Measurements from ENCODE around the gene ANXA3. TPM values are rescaled to one million over a fixed set of nuclear protein-coding genes. Genes with fewer than 3 reads are reported as not detected.
"Not testable (repeated sequence)": the region's sequence is repeated elsewhere in the genome, so short reads cannot be mapped to it uniquely, and the experiment has no call there.

ANXA3 gene
- total RNA-seq, 2 experiments from 2014 or later: not detected

GRCh38 chr4:78547899-78548298 lies 3.7 kb upstream of the ANXA3 start:
- H3K4me3 Mint-ChIP-seq; H3K36me3 Mint-ChIP-seq; H3K27ac Mint-ChIP-seq; intact Hi-C loops (cut with micrococcal nuclease); DNase-seq; H3K9me3 Mint-ChIP-seq; POLR2A ChIA-PET; CTCF ChIA-PET: not testable (repeated sequence)
- Mint-ChIP-seq H3K4me1 (ENCODE audit: low read depth) (peaks cover 13% of the 10 kb centered on the region), H3K27me3 (peaks cover 29% of the 10 kb centered on the region)

GRCh38 chr4:78548889-78549288 lies 2.7 kb upstream of the ANXA3 start:
- POLR2A ChIA-PET; CTCF ChIA-PET; H3K4me1 Mint-ChIP-seq (ENCODE audit: low read depth); intact Hi-C loops (cut with micrococcal nuclease); H3K36me3 Mint-ChIP-seq; H3K27ac Mint-ChIP-seq; H3K4me3 Mint-ChIP-seq; H3K9me3 Mint-ChIP-seq; DNase-seq: not testable (repeated sequence)
- peaks cover 31% of the 10 kb centered on the region for H3K27me3 Mint-ChIP-seq

- POLR2A ChIA-PET: no interaction called here
- no peaks in the 10 kb centered on the region for H3K36me3 Mint-ChIP-seq
- peaks cover 5% of the 10 kb centered on the region for H3K4me1 Mint-ChIP-seq (ENCODE audit: low read depth)
- H3K4me3 Mint-ChIP-seq: no peak overlapping the region
- H3K9me3 Mint-ChIP-seq: no peaks in the 10 kb centered on the region
- intact Hi-C loops (cut with micrococcal nuclease): no loop called here
- no peak overlapping the region for H3K27ac Mint-ChIP-seq
- peaks cover 36% of the 10 kb centered on the region for H3K27me3 Mint-ChIP-seq
- CTCF ChIA-PET: no interaction called here
- DNase-seq: no peak
These were observed 946 bp downstream of the ANXA3 start for GRCh38 chr4:78552389-78553042.

- ChIA-PET POLR2A (no interaction called here), CTCF (no interaction called here)
- Mint-ChIP-seq H3K9me3 (no peaks in the 10 kb centered on the region), H3K36me3 (no peaks in the 10 kb centered on the region), H3K27ac (no peak overlapping the region), H3K4me1 (ENCODE audit: low read depth) (peaks cover 5% of the 10 kb centered on the region), H3K4me3 (no peak overlapping the region), H3K27me3 (peaks cover 36% of the 10 kb centered on the region)
- no peak for DNase-seq
- intact Hi-C loops (cut with micrococcal nuclease): no loop called here
These were observed 1.4 kb downstream of the ANXA3 start for GRCh38 chr4:78553043-78553396.

GRCh38 chr4:78553529-78554060 lies 2.0 kb downstream of the ANXA3 start:
- DNase-seq: no peak
- Mint-ChIP-seq H3K4me1 (ENCODE audit: low read depth) (peaks cover 5% of the 10 kb centered on the region), H3K27me3 (peaks cover 38% of the 10 kb centered on the region), H3K36me3 (no peaks in the 10 kb centered on the region), H3K27ac (no peak overlapping the region), H3K9me3 (no peaks in the 10 kb centered on the region), H3K4me3 (no peak overlapping the region)
- intact Hi-C loops (cut with micrococcal nuclease): no loop called here
- CTCF ChIA-PET: no interaction called here
- POLR2A ChIA-PET: no interaction called here

GRCh38 chr4:78556665-78557064 lies 5.1 kb downstream of the ANXA3 start:
- intact Hi-C loops (cut with micrococcal nuclease): no loop called here
- H3K9me3 Mint-ChIP-seq: no peaks in the 10 kb centered on the region
- H3K4me1 Mint-ChIP-seq (ENCODE audit: low read depth): peaks cover 2% of the 10 kb centered on the region
- H3K36me3 Mint-ChIP-seq: no peaks in the 10 kb centered on the region
- ChIA-PET POLR2A (no interaction called here), CTCF (no interaction called here)
- peaks cover 25% of the 10 kb centered on the region for H3K27me3 Mint-ChIP-seq
- DNase-seq: no peak
- H3K27ac Mint-ChIP-seq: no peak overlapping the region
- no peak overlapping the region for H3K4me3 Mint-ChIP-seq

GRCh38 chr4:78557841-78558240 lies 6.3 kb downstream of the ANXA3 start:
- H3K4me3 Mint-ChIP-seq: no peak overlapping the region
- intact Hi-C loops (cut with micrococcal nuclease): no loop called here
- H3K36me3 Mint-ChIP-seq: no peaks in the 10 kb centered on the region
- DNase-seq: no peak
- no peaks in the 10 kb centered on the region for H3K9me3 Mint-ChIP-seq
- H3K27ac Mint-ChIP-seq: no peak overlapping the region
- H3K4me1 Mint-ChIP-seq (ENCODE audit: low read depth): no peaks in the 10 kb centered on the region
- POLR2A ChIA-PET: no interaction called here
- peaks cover 23% of the 10 kb centered on the region for H3K27me3 Mint-ChIP-seq
- CTCF ChIA-PET: no interaction called here

- POLR2A ChIA-PET: no interaction called here
- H3K4me1 Mint-ChIP-seq (ENCODE audit: low read depth): no peaks in the 10 kb centered on the region
- no peak for DNase-seq
- intact Hi-C loops (cut with micrococcal nuclease): no loop called here
- H3K9me3 Mint-ChIP-seq: no peaks in the 10 kb centered on the region
- H3K27me3 Mint-ChIP-seq: peaks cover 23% of the 10 kb centered on the region
- H3K36me3 Mint-ChIP-seq: no peaks in the 10 kb centered on the region
- H3K27ac Mint-ChIP-seq: no peak overlapping the region
- no peak overlapping the region for H3K4me3 Mint-ChIP-seq
- CTCF ChIA-PET: no interaction called here
These were observed 6.8 kb downstream of the ANXA3 start for GRCh38 chr4:78558410-78558809.

GRCh38 chr4:78560296-78560963 lies 8.9 kb downstream of the ANXA3 start:
- CTCF ChIA-PET: no interaction called here

GRCh38 chr4:78561677-78562076 lies 10.1 kb downstream of the ANXA3 start:
- Mint-ChIP-seq H3K4me1 (ENCODE audit: low read depth) (no peaks in the 10 kb centered on the region), H3K4me3 (no peak overlapping the region), H3K36me3 (no peaks in the 10 kb centered on the region), H3K9me3 (no peaks in the 10 kb centered on the region), H3K27me3 (peaks cover 17% of the 10 kb centered on the region), H3K27ac (no peak overlapping the region)
- ChIA-PET CTCF (no interaction called here), POLR2A (no interaction called here)
- intact Hi-C loops (cut with micrococcal nuclease): no loop called here
- DNase-seq: no peak

More at GRCh38 chr4:78560296-78560963, 8.9 kb downstream of the ANXA3 start:
- Mint-ChIP-seq H3K27me3 (peaks cover 17% of the 10 kb centered on the region), H3K4me1 (ENCODE audit: low read depth) (no peaks in the 10 kb centered on the region), H3K36me3 (no peaks in the 10 kb centered on the region), H3K9me3 (no peaks in the 10 kb centered on the region), H3K27ac (no peak overlapping the region), H3K4me3 (no peak overlapping the region)
- DNase-seq: no peak
- intact Hi-C loops (cut with micrococcal nuclease): no loop called here
- POLR2A ChIA-PET: interaction anchor here (0.5 kb wide), 1 partner anchor 25 kb away, joined by 6 read pairs; no protein-coding TSS in a partner anchor

- no peaks in the 10 kb centered on the region for H3K36me3 Mint-ChIP-seq
- no peaks in the 10 kb centered on the region for H3K9me3 Mint-ChIP-seq
- CTCF ChIA-PET: no interaction called here
- no peak overlapping the region for H3K27ac Mint-ChIP-seq
- H3K4me1 Mint-ChIP-seq (ENCODE audit: low read depth): no peaks in the 10 kb centered on the region
- intact Hi-C loops (cut with micrococcal nuclease): no loop called here
- DNase-seq: no peak
- peaks cover 12% of the 10 kb centered on the region for H3K27me3 Mint-ChIP-seq
- H3K4me3 Mint-ChIP-seq: no peak overlapping the region
- POLR2A ChIA-PET: no interaction called here
These were observed 11.1 kb downstream of the ANXA3 start for GRCh38 chr4:78562687-78563086.

- ChIA-PET POLR2A (no interaction called here), CTCF (no interaction called here)
- Mint-ChIP-seq H3K4me1 (ENCODE audit: low read depth) (no peaks in the 10 kb centered on the region), H3K36me3 (no peaks in the 10 kb centered on the region), H3K27me3 (peaks cover 10% of the 10 kb centered on the region), H3K9me3 (no peaks in the 10 kb centered on the region), H3K4me3 (no peak overlapping the region), H3K27ac (no peak overlapping the region)
- intact Hi-C loops (cut with micrococcal nuclease): no loop called here
- no peak for DNase-seq
These were observed 14.4 kb downstream of the ANXA3 start for GRCh38 chr4:78565971-78566372.

- no peaks in the 10 kb centered on the region for H3K36me3 Mint-ChIP-seq
- H3K9me3 Mint-ChIP-seq: no peaks in the 10 kb centered on the region
- ChIA-PET POLR2A (no interaction called here), CTCF (no interaction called here)
- intact Hi-C loops (cut with micrococcal nuclease): no loop called here
- no peak overlapping the region for H3K4me3 Mint-ChIP-seq
- H3K4me1 Mint-ChIP-seq (ENCODE audit: low read depth): no peaks in the 10 kb centered on the region
- DNase-seq: no peak
- H3K27ac Mint-ChIP-seq: no peak overlapping the region
- peaks cover 5% of the 10 kb centered on the region for H3K27me3 Mint-ChIP-seq
These were observed 15.4 kb downstream of the ANXA3 start for GRCh38 chr4:78566834-78567499.
